ENCODE measurements around the gene MPPED1. TPM values are rescaled to one million over a fixed set of nuclear protein-coding genes. Genes with fewer than 3 reads are reported as not detected.

The MPPED1 gene
- total RNA-seq, 1 experiment from 2014 or later, result not detected

- intact Hi-C loops (cut with micrococcal nuclease; ENCODE audit: unreplicated experiment), result no loop called here
- no TSS peak for BruUV-seq (replicated peaks)
- no peak for DNase-seq (ENCODE audit: low spot score)
- Histone ChIP-seq H3K4me1 (ENCODE audit: insufficient read depth, low read length, poor library complexity, severe bottlenecking) (no peaks in the 10 kb centered on the region), H3K4me3 (ENCODE audit: low read depth, low read length, poor library complexity, severe bottlenecking) (no peak overlapping the region), H3K9me3 (ENCODE audit: low read depth, low read length, poor library complexity, severe bottlenecking) (no peaks in the 10 kb centered on the region), H3K36me3 (ENCODE audit: insufficient read depth, low read length, poor library complexity, severe bottlenecking) (no peaks in the 10 kb centered on the region), H3K27ac (ENCODE audit: low read depth, low read length, poor library complexity, severe bottlenecking) (no peak overlapping the region), H3K27me3 (replicated peaks; ENCODE audit: insufficient read depth, low read depth, low read length, poor library complexity) (no peaks in the 10 kb centered on the region)
- CTCF ChIA-PET, result no interaction called here
- POLR2A ChIA-PET (ENCODE audit: low non-redundant PET), result no interaction called here
- TF ChIP-seq EZH2 (IDR thresholded peaks at IDR 0.05; ENCODE audit: borderline replicate concordance, low read depth, low read length, poor library complexity, severe bottlenecking), result no peak
Measured at GRCh38 chr22:43488937-43489336, 77.1 kb downstream of the MPPED1 start.

GRCh38 chr22:43490311-43490710 is 78.5 kb downstream of the MPPED1 start:
- POLR2A ChIA-PET (ENCODE audit: low non-redundant PET), result interaction anchor here (0.6 kb wide), 1 partner anchor 687 kb away, joined by 4 read pairs; no protein-coding TSS in a partner anchor
- no peaks in the 10 kb centered on the region for H3K36me3 ChIP-seq (ENCODE audit: insufficient read depth, low read length, poor library complexity, severe bottlenecking)
- intact Hi-C loops (cut with micrococcal nuclease; ENCODE audit: unreplicated experiment), result no loop called here

GRCh38 chr22:43491177-43491576 is 79.4 kb downstream of the MPPED1 start:
- no peaks in the 10 kb centered on the region for H3K36me3 ChIP-seq (ENCODE audit: insufficient read depth, low read length, poor library complexity, severe bottlenecking)
- POLR2A ChIA-PET (ENCODE audit: low non-redundant PET), result no interaction called here
- no peak overlapping the region for H3K4me3 ChIP-seq (ENCODE audit: low read depth, low read length, poor library complexity, severe bottlenecking)
- no TSS peak for BruUV-seq (replicated peaks)
- no peaks in the 10 kb centered on the region for H3K27me3 ChIP-seq (replicated peaks; ENCODE audit: insufficient read depth, low read depth, low read length, poor library complexity)
- H3K4me1 ChIP-seq (ENCODE audit: insufficient read depth, low read length, poor library complexity, severe bottlenecking), result no peaks in the 10 kb centered on the region
- no peaks in the 10 kb centered on the region for H3K9me3 ChIP-seq (ENCODE audit: low read depth, low read length, poor library complexity, severe bottlenecking)
- intact Hi-C loops (cut with micrococcal nuclease; ENCODE audit: unreplicated experiment), result no loop called here
- CTCF ChIA-PET, result no interaction called here
- DNase-seq (ENCODE audit: low spot score), result no peak
- H3K27ac ChIP-seq (ENCODE audit: low read depth, low read length, poor library complexity, severe bottlenecking), result no peak overlapping the region
- TF ChIP-seq CTCF (conservative IDR thresholded peaks at IDR 0.05; ENCODE audit: low read depth, low read length) (no peak), EZH2 (IDR thresholded peaks at IDR 0.05; ENCODE audit: borderline replicate concordance, low read depth, low read length, poor library complexity, severe bottlenecking) (no peak)

More at GRCh38 chr22:43490311-43490710, 78.5 kb downstream of the MPPED1 start:
- no peak overlapping the region for H3K4me3 ChIP-seq (ENCODE audit: low read depth, low read length, poor library complexity, severe bottlenecking)
- no TSS peak for BruUV-seq (replicated peaks)
- no peaks in the 10 kb centered on the region for H3K9me3 ChIP-seq (ENCODE audit: low read depth, low read length, poor library complexity, severe bottlenecking)
- TF ChIP-seq CTCF (conservative IDR thresholded peaks at IDR 0.05; ENCODE audit: low read depth, low read length), result no peak
- no peak for TF ChIP-seq EZH2 (IDR thresholded peaks at IDR 0.05; ENCODE audit: borderline replicate concordance, low read depth, low read length, poor library complexity, severe bottlenecking)
- no peak for DNase-seq (ENCODE audit: low spot score)
- CTCF ChIA-PET, result no interaction called here
- H3K27me3 ChIP-seq (replicated peaks; ENCODE audit: insufficient read depth, low read depth, low read length, poor library complexity), result no peaks in the 10 kb centered on the region
- H3K4me1 ChIP-seq (ENCODE audit: insufficient read depth, low read length, poor library complexity, severe bottlenecking), result no peaks in the 10 kb centered on the region
- no peak overlapping the region for H3K27ac ChIP-seq (ENCODE audit: low read depth, low read length, poor library complexity, severe bottlenecking)

GRCh38 chr22:43491737-43492136 is 79.9 kb downstream of the MPPED1 start:
- no TSS peak for BruUV-seq (replicated peaks)
- TF ChIP-seq EZH2 (IDR thresholded peaks at IDR 0.05; ENCODE audit: borderline replicate concordance, low read depth, low read length, poor library complexity, severe bottlenecking) (no peak), CTCF (conservative IDR thresholded peaks at IDR 0.05; ENCODE audit: low read depth, low read length) (no peak)
- Histone ChIP-seq H3K9me3 (ENCODE audit: low read depth, low read length, poor library complexity, severe bottlenecking) (no peaks in the 10 kb centered on the region), H3K27me3 (replicated peaks; ENCODE audit: insufficient read depth, low read depth, low read length, poor library complexity) (no peaks in the 10 kb centered on the region), H3K27ac (ENCODE audit: low read depth, low read length, poor library complexity, severe bottlenecking) (no peak overlapping the region), H3K36me3 (ENCODE audit: insufficient read depth, low read length, poor library complexity, severe bottlenecking) (no peaks in the 10 kb centered on the region), H3K4me3 (ENCODE audit: low read depth, low read length, poor library complexity, severe bottlenecking) (no peak overlapping the region), H3K4me1 (ENCODE audit: insufficient read depth, low read length, poor library complexity, severe bottlenecking) (no peaks in the 10 kb centered on the region)
- POLR2A ChIA-PET (ENCODE audit: low non-redundant PET), result no interaction called here
- CTCF ChIA-PET, result no interaction called here
- no peak for DNase-seq (ENCODE audit: low spot score)
- intact Hi-C loops (cut with micrococcal nuclease; ENCODE audit: unreplicated experiment), result no loop called here

Measured in A673 (cell line).